ENCODE data around the gene ADPRM.

DNA sequence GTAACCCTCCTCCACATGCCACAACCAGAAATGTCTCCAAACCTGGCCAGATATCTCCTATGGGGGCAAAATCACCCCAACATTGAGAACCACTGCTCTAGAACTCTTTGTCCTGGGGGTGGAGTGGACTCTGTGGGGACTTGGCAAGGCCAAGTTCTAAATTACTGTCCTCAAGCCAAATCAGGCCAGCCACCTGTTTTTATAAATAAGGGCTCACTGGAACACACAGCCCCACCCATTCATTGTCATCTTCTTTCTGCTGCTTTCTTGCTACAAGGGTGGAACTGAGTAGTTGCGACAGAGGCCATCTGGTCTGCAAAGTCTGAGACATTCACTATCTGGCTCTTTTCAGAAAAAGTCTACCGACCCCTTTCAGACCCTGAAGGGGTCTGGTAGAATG, 59.2 kb downstream of the ADPRM start:
- TF ChIP-seq, protein P1, sequence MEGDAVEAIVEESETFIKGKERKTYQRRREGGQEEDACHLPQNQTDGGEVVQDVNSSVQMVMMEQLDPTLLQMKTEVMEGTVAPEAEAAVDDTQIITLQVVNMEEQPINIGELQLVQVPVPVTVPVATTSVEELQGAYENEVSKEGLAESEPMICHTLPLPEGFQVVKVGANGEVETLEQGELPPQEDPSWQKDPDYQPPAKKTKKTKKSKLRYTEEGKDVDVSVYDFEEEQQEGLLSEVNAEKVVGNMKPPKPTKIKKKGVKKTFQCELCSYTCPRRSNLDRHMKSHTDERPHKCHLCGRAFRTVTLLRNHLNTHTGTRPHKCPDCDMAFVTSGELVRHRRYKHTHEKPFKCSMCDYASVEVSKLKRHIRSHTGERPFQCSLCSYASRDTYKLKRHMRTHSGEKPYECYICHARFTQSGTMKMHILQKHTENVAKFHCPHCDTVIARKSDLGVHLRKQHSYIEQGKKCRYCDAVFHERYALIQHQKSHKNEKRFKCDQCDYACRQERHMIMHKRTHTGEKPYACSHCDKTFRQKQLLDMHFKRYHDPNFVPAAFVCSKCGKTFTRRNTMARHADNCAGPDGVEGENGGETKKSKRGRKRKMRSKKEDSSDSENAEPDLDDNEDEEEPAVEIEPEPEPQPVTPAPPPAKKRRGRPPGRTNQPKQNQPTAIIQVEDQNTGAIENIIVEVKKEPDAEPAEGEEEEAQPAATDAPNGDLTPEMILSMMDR (IDR thresholded peaks at IDR 0.05), result no peak
- TF ChIP-seq EP300 (IDR thresholded peaks at IDR 0.05), result no peak

All from stomach (tissue), 4 donors.